ENCODE data around the gene ATG5. TPM values are rescaled to one million over a fixed set of nuclear protein-coding genes. Genes with fewer than 3 reads are reported as not detected.

The ATG5 gene
- total RNA-seq = 33.8 and 35.9 TPM in 2 replicates

GRCh38 chr6:106325336-106326178 lies at the start of gene ATG5:
Gene ATG5 (minus strand): TSS chr6:106325760. CDS start chr6:106316208, 9,552 bp downstream.
- intact Hi-C loops (cut with micrococcal nuclease) = loop anchor here (1.0 to 10.0 kb wide), 15 partner anchors 10 to 1969 kb away; partner anchors contain the start of genes AFG1L, HACE1, MTRES1 and PREP

GRCh38 chr6:106373502-106374239 lies 48.1 kb upstream of the ATG5 start:
- intact Hi-C loops (cut with micrococcal nuclease) = no loop called here

DNA sequence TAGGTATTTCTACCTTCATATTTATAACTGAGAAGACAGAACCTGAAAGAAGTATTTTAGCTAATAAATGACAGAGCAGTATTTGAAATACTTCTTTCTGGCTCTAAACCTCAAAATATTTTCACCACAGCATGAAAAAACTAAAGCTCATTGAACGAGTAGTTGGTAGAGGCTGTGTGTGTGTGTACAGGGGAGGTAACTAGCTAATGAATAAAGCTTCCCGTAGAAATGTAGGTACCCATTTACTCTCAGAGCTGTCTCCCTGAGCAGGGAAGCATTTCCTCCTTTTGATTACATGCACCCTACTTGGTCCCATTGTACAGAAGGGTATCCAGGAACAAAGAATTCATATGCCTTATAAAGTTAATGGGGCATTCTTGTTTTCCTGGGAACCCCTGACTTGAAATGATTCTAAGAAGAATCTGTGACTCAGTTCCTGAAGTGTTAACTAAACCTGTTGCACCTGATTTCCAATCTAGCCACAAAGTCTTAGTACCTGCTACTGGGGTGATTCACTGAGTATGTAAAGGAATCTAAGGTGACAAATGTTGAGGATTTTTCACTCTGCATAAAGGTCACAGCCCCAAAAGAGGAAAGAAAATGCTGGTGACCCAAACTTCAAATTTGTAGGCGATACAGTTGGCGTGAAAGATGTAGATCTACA lies 47.4 kb upstream of the ATG5 start:
- intact Hi-C loops (cut with micrococcal nuclease) = no loop called here

DNA sequence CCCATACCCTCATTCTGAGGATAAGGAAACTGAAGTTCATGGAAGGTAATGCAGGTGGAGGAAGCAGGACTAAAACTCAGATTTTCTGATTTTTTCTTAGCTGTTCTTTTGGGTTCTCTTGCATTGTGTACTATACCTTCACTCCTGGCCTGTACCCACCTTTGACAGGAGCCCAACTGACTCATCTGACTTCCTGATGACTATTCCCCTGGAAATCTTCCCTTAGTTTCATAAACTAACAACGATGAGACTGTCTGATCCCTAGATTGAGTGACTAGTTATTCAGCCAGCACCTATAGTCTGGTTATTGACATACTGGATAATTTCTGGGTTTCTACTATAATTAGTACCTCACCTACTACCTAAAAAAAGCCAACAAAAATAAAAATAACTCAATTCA lies 45.1 kb upstream of the ATG5 start:
- intact Hi-C loops (cut with micrococcal nuclease) = no loop called here

GRCh38 chr6:106369739-106370138 lies 44.2 kb upstream of the ATG5 start:
- intact Hi-C loops (cut with micrococcal nuclease) = no loop called here

DNA sequence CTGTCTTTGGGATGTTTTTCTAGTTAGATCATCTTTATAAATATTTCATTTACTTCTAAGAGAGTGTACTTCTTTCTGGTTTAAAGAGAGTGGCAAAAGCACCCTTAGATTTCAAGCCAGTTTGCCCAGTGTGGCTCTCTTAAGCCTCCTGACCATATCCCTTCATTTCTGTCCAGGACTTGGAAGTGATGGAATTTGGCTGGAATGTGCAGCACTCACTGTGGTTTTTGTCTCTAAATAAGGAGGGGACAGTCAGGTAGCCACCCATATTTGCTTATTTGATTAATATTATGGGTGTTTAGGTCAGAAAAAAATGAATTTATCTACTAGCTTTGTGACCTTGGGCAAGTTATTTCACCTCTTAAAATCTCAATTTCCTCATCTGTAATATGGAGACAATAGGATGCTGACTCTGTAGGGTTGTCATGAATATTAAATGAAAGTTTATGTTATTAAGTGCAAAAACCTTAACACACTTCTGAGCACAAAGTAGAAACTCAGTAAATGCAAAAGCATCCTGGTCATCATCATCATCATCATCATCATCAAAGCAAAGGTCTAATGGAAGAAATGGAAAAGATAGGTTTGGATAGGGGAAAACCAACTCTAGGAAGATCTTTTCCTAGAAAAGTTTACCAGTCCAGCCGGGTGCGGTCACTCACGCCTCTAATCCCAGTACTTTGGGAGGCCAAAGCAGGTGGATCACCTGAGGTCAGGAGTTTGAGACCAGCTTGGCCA lies 38.0 kb upstream of the ATG5 start:
- intact Hi-C loops (cut with micrococcal nuclease) = no loop called here

DNA sequence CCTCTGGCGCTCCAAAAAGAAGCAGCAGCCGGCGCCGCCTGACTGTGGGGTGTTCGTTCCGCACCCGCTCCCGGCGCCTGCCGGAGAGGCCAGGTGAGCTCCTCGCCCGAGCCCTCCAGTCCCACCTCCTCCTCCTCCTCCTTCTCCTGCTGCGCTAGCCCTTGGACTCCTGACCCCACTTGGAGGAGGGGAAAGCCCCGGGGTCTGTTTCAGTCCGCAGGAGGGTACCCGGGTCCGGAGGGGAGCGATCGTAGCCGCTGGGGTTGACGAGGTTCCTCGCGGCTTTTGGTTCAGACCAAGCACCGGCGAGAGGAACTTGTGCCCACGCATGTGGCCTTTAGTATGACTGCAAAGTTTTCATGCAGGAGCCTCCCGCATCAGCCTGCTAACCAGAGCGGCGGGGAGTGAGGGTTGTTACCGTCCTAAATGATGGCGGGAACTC lies 35.5 kb upstream of the ATG5 start:
- intact Hi-C loops (cut with micrococcal nuclease) = loop anchor here (1.0 kb wide), 2 partner anchors 205 to 618 kb away; no protein-coding TSS in a partner anchor

GRCh38 chr6:106360410-106360988 lies 34.9 kb upstream of the ATG5 start, which contains the start of gene CRYBG1:
Gene CRYBG1 (plus strand): TSS chr6:106360717. CDS start chr6:106360909, 192 bp downstream.
- intact Hi-C loops (cut with micrococcal nuclease) = loop anchor here (1.0 kb wide), 2 partner anchors 206 to 619 kb away; no protein-coding TSS in a partner anchor

DNA sequence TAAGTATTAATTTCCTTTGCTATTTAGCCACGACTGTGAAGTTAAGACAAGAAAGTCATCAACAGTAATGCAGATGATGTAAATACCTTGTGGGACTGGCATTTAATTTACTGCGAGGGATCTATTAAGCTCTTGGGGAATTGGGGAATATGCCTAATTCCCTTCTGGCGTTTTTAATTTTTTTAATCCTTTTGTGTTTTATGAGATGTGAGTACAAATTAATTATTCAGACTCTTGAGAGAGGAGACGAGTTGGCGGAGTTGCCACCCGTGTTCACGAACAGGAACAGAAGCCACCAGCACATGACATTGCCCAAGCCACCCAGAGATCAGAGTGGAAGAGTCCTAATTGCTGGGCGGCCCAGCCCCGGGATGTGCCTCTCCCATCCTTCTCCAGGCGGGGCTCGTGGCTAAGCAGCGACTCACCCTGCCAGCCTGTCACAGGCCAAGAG lies 34.4 kb upstream of the ATG5 start:
- intact Hi-C loops (cut with micrococcal nuclease) = loop anchor here (1.0 kb wide), 2 partner anchors 206 to 619 kb away; no protein-coding TSS in a partner anchor

GRCh38 chr6:106356378-106356777 lies 30.8 kb upstream of the ATG5 start:
- intact Hi-C loops (cut with micrococcal nuclease) = no loop called here

DNA sequence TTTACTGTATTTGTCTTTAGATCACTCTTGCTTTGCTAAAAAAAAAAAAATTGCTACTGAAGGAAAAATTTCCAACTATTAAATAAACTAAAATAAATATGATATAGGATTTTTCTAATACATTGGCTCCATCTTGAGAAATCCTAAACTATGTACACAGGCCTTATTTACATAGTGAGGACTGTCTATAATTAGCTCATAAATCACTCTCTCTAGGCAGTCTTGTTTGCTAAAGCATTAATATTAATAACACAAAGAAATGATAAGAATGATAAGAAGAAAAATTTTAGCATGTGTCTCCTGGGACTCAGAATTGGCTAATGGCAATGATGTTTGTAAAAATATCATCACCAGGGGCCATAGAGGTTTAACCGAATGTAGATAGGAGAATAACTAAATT lies 21.7 kb upstream of the ATG5 start:
- intact Hi-C loops (cut with micrococcal nuclease) = no loop called here

- intact Hi-C loops (cut with micrococcal nuclease) = loop anchor here (1.0 kb wide), 3 partner anchors 106 to 640 kb away; no protein-coding TSS in a partner anchor
Observed at GRCh38 chr6:106339334-106340029, 13.9 kb upstream of the ATG5 start.

GRCh38 chr6:106334646-106335448 lies 9.3 kb upstream of the ATG5 start:
- intact Hi-C loops (cut with micrococcal nuclease) = loop anchor here (1.0 to 2.0 kb wide), 8 partner anchors 10 to 780 kb away; partner anchors contain the start of genes ATG5, BEND3, MTRES1 and QRSL1

DNA sequence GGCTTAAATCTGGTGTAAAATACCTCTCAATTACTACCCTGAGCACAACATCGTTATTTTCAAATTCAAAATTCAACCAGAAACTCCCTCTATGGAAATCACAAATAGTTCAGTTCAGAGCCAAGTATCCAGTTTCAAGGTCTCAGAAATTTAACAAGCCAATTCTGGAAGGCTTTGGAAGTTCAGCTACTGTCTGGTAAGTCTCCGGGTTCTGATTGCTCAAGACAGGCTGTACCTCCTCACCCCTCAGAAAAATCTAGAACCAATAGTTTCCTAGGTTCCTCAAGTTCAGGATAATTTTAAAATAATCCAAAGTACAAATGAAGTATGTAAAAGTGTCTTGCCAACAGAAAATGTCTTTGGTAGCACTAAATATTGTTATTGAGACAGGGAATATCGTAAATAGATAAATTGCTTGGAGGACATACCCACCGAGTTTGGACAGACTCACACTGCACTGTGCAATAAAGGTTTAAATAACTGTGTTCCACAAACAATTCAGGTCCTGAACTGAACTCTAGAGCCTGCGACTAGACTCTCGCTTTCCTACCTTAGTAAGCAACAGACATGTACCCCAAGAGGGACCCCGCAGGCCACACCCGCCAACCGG lies 729 bp downstream of the ATG5 start:
- intact Hi-C loops (cut with micrococcal nuclease) = loop anchor here (1.0 to 10.0 kb wide), 15 partner anchors 10 to 1970 kb away; partner anchors contain the start of genes AFG1L, HACE1, MTRES1 and PREP

DNA sequence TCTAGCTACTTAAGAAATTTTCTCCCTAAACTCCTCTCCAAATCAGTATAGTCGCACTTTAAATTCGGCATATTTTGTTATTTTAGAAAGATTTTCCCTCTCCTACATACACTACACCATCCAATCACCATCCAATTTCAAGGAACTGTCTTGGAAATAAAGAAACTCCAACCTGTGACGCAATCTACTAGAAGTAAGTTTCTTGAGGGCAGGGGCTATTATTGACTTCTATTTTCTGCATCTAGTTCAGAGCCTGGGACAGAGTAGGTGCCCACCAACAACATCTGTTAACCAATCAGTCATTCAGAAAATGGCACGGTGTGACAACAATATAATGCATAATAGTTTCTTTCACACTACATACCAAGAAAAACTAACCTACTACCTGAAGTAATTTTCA lies 3.6 kb downstream of the ATG5 start:
- intact Hi-C loops (cut with micrococcal nuclease) = loop anchor here (10.0 kb wide), 2 partner anchors 1943 to 1973 kb away; partner anchors contain the start of genes AFG1L and SNX3

- intact Hi-C loops (cut with micrococcal nuclease) = no loop called here
Observed at GRCh38 chr6:106318851-106319250, 6.7 kb downstream of the ATG5 start.

DNA sequence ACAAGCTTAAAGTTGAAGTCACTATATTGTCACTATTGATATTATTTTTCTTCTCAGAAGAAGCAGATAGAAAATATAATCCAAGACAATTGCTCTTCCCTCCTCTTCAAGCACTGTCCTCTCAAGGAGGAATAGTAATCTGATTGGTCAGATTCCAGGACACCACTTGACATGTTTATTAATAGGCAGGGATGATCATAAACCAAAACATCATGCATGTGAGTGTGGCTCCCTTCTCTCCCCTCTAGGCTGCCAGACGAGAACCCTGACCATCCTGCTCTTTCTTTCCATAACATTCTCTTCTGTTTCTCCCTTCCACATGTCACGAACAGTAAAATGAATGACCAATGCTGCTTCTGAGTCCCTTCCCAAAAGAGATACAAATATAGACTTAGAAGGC lies 7.5 kb downstream of the ATG5 start:
- intact Hi-C loops (cut with micrococcal nuclease) = no loop called here

- intact Hi-C loops (cut with micrococcal nuclease) = no loop called here
Observed at GRCh38 chr6:106316375-106316766, 9.2 kb downstream of the ATG5 start.
